GM18868 (cell line): ENCODE measurements around the gene SPI1.

Experiments
- ATAC-seq: cut with Tn5 transposase; IDR thresholded peaks from one replicate; pipeline ENCODE4 v1.9.1; 2021; ENCODE audit warnings: mild to moderate bottlenecking, moderate library complexity; ENCODE audit not compliant: unreplicated experiment

The SPI1 gene

DNA sequence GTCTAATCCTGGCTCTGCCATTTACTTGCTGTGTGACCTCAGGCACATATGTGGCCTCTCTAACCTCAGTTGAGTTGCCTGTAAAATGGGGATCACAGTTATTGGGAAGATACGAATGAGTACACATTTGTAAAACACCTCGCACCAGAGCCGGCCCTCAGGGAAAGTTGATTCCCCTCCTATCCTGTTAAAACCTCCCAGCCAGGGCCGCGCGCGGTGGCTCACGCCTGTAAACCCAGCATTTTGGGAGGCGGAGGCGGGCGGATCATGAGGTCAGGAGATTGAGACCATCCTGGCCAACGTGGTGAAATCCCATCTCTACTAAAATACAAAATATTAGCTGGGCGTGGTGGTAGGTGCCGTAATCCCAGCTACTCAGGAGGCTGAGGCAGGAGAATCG is 18.0 kb downstream of the SPI1 start:
- no peak for ATAC-seq

DNA sequence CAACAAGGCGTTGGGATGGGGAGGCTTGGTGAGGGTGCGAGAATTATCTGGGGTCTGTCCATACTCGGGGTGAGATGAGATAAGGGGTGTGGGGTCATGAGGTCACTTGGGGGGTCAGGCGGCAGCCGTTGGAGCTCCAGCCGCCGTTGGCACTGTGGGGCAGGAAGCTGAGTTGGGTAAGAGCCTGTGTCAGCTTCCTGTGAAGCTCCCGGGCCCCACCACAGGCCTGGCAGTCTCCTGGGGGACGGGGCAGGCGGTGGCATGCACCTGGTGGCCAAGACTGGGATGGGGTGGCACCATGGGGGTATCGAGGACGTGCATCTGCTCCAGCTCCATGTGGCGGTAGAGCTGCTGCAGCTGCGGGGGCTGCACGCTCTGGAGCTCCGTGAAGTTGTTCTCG is 18.8 kb downstream of the SPI1 start:
- ATAC-seq, result no peak

DNA sequence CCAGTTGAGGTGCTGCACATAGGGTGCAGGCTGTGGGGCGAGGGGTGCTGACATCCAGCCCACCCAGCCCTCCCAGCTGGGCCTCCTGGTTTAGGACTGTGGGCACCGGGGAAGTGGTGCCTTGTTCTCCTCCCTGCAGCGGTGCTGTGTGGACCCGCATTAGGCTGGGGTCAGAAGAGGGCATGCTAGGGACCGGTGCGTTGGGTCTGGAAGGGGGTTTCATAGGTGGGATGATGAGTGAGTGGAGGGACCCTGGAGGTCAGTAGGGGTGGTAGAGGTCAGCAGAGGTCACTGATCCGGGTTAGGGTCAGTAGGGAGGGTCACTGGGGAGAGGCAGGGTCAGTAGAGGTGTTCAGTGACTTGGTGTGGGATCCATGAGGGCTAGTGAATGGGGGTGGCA is 19.2 kb downstream of the SPI1 start:
- ATAC-seq, result no peak

DNA sequence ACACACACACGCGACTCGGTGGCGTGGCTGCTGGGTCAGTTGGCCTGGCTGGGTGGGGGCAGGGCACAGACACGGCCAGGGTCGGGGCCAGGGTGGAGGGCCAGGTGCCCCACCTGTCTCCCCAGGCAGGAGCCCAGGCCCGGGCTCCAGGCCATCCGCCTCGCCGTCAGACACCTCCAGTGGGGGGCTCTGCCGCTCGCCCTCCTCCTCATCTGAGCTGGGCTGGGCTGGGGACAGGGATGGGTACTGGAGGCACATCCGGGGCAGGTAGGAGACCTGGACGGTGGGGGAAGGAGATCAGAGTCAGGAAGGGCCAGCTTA is 19.7 kb downstream of the SPI1 start:
- ATAC-seq, result no peak

DNA sequence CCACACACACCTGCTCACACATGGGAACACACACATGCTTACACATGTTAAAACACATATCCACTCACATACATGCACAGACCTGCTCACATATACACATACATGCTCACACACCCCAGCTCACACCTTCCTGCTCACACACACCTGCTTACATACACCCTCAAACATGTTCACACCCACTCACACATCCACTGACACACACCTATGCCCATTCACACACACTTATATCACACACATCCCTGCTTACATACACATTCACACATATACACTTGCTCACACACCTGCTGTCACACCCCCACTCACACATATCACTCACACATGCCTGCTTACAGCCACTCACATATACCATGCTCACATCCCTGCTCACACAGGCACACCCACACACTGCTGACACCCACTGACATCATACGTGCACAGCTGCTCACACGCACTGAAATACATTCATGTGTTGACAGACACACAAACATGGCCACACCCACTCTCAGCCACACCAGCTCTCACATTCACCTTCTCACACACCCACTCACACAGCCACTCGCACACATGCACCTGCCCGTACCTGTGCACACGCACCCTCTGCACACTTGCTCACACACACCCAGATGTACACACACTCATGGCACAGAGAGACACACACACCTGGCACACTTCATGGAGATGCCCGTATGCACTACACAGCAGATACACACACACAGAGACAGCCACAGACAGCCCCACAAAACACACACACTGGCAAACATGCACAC is 20.2 kb downstream of the SPI1 start:
- ATAC-seq, result no peak

DNA sequence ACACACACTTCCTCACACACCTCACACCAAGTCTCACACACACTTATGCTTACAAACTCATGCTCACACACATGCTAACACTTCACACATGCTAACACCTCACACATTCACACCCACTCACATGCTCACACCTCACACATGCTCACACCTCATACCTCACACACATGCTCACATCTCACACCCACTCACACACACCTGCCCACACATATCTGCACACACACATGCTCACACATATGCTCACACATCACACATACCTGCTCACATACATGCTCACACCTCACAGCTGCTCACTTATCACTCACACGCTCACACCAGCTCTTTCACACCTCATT is 21.4 kb downstream of the SPI1 start:
- no peak for ATAC-seq

DNA sequence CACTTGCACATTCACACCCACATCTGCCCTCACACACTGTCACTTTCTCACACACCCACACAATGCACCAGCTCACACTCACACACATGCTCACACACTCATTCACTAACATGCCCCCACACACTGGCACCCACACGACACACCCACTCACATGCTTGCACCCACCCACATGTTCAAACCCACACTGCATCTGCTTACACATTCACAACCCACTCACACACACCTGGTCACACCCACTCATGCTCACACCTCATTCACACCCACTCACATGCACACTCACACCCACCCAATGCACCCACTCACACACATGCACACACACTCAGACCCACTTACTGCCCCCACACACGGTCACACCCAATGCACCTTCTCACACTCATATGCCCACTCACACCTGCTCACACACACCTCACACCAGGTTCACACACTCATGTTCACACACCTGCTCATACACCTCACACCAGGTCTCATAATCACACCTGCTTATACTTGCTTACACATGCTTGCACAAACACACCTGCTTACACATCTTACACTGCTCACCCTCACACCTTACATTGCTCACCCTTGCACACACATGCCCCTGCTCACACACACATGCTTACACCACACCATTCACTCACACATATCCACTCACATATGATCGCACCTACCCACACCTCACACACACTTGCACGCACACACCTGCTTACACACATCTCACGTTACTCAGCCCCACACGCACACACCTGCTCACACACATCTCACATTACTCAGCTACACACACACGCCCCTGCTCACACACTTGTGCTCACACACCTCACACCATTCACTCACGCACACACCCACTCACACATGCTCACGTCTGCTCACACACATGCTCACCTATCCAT is 22.0 kb downstream of the SPI1 start:
- ATAC-seq, result no peak

GRCh38 chr11:47355283-47356128 is 22.8 kb downstream of the SPI1 start:
- ATAC-seq, result no peak

- no peak for ATAC-seq
Observed at GRCh38 chr11:47354913-47355282, 23.4 kb downstream of the SPI1 start.

DNA sequence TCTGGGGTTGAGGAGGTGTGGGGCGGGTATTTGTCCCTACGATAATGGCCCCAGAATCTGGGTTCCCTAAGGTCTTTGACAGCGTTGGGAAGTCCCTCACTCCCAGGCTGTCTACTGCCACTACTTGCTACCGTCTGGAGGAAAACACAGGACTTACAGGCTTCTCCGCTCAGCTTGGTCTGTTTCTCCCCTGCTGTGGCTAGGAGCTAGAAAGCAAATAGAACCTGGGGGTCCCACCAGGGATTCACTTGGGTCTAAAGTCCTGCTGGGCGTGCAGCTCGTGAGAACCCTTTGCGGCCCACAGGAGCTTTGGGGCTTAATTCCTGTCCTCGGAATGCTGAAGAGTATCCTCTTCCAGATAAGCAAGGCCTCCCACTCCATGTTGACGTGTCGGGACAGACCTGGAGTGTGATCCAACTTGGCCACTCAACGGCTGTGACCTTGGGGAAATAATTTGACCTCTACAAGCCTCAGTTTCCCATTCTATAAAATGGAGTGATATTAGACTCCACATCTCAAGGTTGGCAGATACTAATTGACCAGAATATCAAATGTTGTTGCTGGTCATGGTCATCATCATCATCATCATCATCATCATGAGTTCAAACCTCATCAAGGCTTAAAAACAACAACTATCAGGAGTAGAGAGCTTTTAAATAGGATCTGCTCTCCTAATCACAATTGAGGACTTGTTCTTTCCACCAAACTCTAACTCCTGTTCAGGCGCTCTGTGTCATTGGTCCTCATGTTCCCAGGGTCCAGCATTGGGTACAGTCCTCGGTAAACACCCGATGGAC is 24.2 kb downstream of the SPI1 start:
- ATAC-seq, result no peak

GRCh38 chr11:47352556-47352955 is 25.8 kb downstream of the SPI1 start, which contains the start of gene MYBPC3:
Gene MYBPC3, minus strand, starts transcription at chr11:47352702. Its CDS starts 55 bp downstream, at chr11:47352647.
- ATAC-seq, result no peak

GRCh38 chr11:47351156-47352126 is 26.9 kb downstream of the SPI1 start:
- ATAC-seq, result no peak

GRCh38 chr11:47350315-47350714 is 28.0 kb downstream of the SPI1 start:
- no peak for ATAC-seq

- ATAC-seq, result no peak
Observed at GRCh38 chr11:47349521-47350095, 28.7 kb downstream of the SPI1 start.

DNA sequence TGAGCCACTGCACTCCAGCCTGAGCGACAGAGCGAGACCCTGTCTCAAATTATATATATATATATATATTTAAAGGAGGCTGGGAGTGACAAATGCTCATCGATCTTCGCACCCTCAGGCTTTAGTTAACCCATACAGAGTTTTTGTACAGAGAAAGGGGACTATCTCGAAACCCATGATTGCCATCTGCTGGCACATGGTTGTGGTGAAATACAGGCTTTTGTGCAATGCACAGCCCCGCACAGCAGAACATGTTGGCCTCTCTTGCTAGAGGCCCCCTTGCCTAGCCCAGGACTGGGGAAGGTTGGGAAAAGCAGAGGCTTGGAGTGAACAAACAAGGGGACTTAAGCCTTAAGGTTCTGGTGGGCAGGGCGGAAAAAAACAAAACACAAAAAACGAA is 29.5 kb downstream of the SPI1 start:
- no peak for ATAC-seq

DNA sequence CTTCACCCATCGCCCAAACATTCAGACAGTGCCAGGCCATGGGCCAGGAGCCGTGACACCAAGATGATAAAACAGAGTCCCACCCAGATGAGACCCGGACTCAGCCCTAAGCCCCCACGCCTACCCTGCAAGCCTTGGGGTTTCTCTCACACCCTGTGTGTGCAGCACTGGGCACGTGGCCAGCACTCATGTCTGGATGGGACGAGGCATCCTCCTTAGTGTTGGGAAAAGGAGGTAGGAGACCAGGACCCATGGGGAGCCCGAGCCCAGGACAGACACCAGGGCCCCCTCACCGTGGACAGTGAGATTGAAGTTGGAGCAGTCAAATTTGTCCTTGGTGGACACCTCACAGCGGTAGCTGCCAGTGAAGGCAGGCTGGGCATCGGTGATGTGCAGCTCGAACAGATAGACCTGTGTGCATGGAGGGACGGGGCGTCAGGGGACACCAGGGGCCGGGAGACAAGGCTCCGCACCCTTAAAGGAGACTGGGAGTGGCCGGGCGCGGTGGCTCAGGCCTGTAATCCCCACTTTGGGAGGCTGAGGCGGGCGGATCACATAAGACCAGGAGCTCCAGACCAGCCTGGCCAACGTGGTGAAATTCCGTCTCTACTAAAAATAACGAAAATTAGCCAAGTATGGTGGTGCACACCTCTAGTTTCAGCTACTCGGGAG is 30.1 kb downstream of the SPI1 start:
- no peak for ATAC-seq

DNA sequence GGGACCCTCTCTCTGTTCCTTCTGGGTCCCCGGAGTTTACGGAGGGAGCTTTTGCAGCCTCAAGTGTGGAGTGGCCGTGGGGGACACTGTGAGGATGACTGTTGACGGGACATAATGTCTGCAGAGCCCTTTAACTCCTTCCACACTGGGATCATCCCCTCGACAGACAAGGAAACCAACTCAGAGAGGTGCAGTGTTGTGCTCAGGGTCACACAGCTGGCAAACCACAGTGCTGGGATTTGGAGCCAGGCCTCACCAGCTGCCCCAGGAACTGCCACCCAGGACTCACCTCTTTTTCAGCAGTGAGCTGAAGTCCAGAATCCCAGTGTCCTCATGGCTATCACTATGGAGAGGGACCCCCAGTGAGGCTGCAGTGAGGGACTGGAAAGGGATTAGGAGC is 31.2 kb downstream of the SPI1 start:
- no peak for ATAC-seq

DNA sequence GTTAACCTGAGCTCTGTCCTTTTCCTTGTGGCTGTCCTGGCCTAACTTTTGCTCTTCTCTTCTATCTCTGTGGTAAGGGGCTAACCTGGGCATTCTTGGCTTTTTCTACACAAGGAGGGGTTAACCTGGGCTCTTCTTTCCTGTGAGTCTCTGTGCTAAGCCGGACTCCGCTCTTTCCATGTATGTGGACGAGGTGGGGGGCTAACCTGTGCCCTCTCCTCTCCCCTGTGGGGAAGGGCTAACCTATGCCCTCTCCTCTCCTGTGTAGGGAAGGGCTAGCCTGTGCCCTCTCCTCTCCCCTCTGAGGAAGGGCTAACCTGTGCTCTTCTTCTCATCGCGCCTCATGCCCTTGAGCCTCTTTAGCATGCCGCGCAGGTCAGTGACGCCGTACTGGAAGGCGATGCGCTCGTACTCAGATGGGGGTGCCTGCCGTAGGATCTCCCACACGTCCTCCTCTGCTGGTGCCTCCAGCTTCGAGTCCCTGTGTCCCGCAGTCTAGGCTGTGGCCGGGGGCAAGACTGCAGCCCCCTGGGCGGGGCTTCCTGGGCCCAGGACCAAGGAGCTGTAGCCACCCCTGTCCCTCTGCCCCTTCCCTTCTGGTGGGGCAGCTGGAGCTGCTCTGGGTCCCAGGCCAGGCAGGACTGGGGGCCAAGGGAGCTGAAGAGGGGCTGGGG is 32.3 kb downstream of the SPI1 start:
- ATAC-seq, result no peak
